GM19043 (cell line): Measurements from ENCODE around the gene HPCA.

Experiments
- ATAC-seq: cut with Tn5 transposase; IDR thresholded peaks from one replicate; pipeline ENCODE4 v1.9.1; 2021; ENCODE audit warnings: low read depth; ENCODE audit not compliant: unreplicated experiment

HPCA gene

DNA sequence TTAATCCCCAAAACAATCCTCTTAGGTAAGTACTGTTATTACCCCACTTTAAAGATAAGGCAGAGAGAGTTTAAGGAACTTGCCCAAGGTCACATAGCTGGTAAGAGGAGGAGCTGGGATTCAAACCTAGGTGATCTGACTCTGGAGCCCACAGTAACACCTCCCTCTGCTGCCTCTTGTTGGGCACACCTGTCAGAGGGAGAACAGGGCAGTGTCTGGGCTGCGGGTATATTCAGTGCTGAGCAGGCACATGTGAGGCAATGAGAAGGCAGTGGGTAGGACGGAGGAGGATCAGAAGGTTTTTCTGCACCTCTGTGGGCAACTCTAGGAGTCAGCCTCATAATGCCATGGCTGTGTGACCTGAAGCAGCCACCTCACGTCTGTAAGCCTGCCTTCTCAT, 1.8 kb downstream of the HPCA start:
- ATAC-seq = no peak

DNA sequence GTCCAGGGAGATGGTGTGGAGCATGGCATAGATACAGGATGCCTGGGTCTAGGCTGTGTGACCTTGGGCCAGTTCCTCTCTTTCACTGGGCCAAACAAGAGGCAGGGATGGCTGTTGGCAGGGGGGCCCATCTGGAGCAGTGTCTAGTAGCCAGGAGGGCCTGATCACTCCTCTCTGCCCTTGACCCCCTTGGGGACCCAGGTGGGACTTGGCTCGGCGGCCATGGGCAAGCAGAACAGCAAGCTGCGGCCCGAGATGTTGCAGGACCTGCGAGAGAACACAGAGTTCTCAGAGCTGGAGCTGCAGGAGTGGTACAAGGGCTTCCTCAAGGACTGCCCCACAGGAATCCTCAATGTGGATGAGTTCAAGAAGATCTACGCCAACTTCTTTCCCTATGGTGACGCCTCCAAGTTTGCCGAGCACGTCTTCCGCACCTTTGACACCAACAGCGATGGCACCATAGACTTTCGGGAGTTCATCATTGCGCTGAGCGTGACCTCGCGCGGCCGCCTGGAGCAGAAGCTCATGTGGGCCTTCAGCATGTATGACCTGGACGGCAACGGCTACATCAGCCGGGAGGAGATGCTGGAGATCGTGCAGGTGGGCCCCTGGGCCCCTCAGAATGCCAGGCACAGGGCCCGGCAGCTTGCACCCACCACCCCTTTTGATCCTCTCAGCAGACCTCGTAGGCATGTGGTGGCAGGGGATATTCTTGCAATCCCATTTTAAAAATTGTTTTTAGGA, 2.6 kb downstream of the HPCA start:
- ATAC-seq = no peak

DNA sequence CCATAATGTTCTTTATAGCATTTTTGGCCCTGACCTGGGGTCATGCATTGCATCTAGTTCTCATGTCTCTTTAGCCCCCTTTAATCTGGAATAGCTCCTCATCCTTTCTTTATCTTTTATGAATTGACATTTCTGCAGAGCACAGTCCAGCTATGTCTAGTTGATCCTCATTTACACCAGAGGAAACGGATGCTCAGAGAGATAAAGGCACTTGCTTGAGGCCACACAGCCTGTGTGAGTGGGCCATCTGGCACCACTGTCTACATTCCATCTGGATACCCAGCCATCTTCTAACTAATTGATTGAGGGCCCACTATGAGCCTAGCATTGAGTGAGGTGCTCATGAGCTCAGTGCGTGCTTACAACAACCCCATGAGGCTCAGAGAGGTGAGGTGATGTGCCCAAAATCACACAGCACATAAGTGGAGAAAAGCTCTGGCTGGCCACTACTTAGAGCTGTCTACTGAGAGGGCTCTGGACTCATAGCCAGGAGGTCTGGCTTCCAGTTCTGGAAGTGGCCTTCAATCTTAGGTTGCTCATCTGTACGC, 3.5 kb downstream of the HPCA start:
- no peak for ATAC-seq

DNA sequence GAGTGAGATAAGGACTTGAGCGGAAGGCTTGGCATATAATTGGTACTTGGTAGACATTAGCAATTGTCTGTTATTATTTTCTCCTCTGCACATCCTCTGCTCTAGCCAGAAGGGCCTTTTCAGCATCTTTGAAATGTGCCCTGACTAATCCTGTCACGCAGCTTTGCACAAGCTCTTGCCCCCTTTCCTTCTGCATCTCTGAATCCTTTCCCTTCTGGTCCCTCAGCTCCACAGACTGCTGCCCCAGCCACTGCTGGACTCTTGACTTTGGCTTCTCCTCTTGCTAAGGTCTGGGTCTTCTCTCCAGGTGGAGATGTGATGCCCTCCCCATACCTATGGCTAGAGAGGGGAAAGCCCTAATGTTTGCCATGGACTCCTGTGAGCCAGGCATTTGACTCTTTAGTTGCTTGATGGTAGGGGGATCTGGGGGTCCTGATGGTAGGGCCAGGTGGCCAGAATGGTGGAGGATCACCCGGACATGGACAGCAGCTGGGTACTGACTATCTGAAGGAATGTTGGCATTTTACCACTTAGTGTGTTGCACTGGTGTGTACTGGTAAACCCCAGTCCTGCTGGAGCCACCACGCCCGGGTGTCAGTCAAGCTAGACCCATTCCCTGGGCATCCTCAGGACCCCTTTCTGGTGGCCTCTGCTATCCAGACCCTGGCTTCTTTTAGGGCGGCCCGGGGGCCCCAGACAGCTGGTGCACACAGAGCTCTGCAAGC, 4.4 kb downstream of the HPCA start:
- ATAC-seq = no peak

DNA sequence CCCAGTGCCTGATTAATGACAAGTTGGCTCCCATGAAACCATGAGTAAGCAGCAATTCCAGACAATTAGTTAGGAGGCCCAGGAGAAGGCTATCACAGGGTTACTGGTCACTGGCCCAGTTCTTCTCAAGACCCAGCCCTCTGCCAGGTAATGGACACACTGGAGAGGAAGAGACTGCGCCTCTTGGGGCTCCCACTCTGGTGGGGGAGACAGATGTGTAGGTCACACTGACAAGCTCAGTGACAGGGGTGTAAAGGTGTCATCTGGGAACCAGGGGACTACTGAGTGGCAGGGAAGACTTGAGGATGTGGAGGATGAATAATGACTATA, 4.9 kb downstream of the HPCA start:
- no peak for ATAC-seq

DNA sequence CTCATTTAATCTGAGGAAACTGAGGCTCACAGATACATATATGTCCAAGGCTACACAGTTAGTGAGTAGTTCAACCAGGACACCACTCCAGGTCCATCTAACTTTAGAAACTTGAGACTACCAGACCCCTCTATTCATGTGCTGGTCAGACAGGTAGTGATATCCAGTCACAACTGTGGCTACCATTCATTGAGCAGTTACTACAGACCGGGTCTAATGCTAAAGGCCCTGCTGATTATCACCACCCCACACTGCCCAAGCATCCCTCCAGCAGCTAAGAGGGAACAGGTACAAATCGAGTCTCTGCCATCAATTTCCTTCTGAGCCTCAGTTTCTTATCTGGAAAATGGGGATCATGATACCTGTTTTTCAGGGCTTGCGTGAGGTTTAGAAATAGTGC, 5.3 kb downstream of the HPCA start:
- ATAC-seq = no peak

DNA sequence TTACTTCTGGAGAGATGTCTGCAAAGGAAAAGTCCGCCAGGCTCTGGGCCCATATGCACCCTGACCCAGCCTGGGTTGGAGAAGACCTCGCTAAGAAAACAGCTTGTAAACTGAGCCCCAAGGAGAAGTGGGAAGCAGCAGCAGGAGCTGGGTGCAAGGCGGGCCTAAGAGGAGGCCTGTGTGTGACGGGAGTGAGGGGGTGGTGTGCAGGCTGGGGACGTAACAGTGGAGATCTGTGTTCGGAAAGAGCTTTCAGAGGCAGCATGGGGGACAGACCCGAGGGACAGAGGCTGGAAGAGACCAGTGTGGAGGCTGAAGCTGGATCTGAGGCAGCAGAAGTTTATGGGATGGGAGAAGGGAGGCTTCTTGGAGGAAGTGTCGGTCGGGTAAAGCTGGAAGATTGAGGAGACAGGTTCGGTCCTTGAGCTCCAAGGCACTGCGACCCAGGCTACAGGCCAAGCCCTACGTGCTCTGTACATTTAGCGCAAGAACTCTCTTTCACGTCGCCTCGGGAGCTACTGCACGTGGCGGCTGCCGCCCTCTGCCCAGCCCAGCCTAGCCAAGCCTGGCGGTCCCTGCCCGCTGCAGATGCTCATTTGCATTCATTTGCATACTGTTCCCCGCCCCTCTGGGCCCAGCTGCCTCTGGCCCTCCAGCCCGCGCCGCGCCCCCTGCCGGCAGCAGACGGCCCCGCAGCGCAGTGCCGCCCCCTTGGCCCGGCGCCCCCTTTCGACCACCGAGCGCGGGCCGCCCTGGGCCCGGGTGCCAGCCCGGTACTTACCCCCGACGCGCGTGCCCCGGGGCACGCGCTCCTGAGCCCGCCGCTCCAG, 6.3 kb downstream of the HPCA start:
- no peak for ATAC-seq

DNA sequence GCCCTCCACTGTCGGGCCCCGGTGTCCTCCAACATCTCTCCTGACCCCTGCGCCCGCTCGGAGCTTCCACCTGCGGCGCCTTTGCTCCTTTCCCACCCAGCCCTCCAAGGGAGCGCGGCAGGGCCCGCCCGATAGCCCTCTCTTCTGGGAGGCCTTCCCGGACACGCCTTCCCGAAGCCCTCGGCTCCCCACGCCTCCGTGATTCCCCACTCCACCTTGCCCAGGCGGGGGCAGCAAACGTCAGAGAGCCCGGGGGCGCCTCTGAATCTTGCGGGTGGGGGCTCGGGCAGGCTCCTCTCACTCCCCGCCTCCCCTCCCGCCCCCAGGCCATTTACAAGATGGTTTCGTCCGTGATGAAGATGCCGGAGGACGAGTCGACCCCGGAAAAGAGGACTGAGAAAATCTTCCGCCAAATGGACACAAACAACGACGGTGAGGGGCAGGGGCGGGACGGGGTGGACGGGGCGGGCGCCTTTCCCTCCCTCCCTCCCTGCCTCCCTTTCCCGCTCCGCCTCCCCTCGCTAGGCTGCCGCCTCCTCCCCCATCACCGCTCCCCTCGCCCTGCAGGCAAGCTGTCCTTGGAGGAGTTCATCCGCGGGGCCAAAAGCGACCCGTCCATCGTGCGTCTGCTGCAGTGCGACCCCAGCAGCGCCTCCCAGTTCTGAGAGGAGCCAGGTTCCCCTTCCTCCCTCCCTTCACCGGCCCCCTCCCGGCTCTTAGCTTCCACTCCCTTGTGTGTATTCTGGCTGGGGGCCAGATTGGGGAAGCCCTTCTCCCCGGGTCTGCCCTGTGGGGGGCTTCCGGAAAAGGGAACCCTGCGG, 7.1 kb downstream of the HPCA start:
- ATAC-seq = no peak

DNA sequence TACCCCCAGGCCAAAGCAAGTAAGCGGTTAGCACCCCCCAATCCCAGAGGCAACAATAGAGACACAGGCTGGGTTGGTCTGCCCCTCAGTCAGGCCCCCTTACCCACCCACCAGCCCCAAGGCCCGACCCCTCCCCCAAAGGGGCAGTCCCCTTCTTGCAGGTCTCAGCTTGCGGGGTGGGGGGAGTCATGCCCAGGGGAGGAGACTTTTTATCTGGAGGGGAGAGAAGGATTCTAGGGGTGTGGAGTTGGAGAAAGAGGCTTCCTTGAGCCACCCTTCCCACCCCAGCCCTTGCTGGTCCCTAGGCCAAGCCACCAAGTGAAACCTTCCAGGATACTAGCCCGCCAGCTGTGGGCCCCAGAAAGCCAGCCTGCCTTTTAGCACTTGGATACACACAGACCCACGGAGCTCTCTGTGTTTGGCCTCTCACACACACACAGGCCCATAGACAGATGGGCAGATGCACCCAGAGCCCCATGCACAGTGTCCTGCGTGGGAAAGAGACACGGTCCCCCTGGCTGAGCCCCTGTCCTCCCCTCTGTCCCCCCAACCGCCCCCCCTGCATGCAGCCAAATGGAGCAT, 7.8 kb downstream of the HPCA start:
- ATAC-seq = no peak

DNA sequence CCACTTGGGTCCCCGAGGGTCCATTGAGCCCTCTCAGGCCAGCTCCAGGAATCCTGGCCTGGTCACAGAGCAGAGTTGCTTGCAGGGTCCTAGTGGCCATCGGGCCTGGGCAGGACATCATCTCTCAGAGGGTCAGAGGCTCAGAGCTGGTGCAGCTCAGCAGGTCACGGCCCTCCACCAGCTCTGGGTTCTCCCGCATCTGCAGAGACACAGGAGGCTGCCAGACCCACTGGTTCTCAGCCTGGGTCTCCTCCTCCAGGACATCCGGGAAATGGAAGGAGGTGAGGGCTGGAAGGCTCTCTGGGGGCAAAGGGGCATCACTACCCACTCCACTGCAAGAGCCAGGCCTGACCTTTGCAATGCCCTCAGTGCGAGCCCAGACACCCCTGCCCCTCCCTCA, 8.4 kb downstream of the HPCA start:
- ATAC-seq = no peak

DNA sequence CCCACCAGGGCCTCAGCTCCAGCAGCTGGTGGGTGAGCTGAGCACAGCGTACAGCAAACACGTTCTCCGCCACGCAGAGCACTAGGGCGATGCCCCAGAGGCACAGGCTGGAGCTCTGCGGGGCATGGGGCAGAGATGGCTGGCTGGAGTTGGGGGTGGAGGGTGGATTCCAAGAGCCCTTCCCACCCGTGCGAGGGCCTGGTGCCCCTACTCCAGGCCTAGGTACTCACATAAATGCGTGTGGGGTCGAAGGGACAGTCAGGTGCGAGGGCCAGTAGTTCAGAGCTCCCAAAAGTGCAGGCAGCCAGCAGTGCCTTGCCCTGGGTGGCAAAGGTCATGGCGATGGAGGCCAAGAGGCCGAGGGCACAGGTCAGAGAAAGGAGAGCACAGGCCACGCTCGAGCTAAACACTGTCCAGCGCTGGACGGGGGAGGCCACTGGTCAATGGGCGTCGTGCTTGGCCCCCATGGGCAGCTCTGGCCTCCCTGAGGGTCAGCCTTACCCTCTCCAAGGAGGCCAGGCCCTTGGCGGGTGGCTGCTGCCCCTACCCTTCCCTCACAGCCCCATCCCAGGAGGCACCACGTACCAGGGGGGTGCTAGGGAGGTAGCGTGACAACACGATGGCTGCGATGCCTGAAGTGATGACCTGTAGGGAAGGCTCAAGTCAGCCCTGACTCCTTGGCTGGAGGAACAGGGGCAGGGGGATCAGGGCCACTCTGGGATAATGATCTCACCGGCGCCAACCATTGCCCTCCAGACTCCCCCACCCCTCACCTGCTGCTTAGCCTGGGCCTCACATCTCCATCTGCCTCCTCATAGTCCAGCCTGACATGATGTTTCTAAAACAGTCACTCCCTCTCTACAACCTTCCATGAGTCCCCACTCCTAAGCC, 9.3 kb downstream of the HPCA start:
- no peak for ATAC-seq

DNA sequence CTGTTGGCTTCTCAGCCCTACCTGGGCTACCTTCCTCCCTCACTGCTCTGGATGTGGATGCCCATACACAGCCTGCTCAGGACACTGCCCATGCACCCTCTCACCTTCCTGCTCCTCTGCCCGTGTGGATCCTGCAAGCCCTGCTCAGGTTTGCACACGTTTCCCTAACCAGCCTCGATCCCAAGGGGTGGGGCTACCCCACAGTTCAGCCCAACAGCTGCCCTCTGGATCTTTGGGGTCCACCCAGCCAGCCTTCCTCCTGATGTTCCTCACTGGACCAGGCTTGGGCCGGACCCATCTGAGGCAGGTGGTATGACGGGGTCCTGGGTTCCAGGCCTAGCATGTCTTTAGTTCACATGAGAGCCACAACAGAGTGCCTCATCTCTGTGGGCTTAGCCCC, 10.2 kb downstream of the HPCA start:
- ATAC-seq = no peak

DNA sequence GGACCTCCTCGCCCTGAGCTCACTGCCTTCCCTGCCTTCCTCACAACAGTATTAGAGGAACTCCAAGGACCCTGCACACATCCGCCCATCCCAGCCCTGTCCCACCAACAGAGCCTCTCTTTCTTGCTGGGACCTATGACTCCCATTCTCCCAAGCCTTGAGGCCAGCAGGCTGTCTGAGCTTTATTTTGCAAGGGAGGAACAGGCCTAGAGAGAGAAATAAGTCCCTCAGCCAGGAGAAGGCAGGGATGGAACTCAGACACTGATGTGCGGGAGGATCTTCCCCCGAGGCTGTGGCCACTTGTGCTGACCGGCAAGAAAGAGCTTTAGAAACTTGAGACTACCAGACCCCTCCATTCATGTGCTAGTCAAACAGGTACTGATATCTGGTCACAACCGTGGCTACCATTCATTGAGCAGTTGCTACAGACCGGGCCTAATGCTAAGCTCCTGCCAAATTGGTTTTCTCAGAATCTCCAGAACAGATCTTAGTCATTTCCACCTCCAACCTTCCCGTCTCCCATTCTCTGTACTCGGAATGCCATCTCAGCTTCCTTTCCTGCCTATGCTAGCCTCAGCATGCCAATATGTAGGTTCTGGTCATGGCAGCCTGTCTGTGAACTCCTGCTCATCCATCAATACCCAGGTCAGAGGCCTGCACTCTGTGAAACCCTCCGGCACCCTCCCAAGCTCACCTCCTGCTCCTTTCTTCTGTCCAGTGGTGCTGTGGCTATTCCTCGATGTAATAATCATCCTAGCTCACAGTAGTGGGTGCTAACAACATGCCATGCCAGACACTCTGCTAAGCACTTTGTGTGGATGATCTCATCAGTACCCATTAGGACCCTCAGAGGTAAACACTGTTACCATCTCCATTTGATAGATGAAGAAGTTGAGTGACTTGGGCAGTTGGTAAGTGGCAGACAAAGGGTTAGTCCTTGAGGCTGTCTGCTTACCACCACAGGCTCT, 11.1 kb downstream of the HPCA start:
- ATAC-seq = no peak

DNA sequence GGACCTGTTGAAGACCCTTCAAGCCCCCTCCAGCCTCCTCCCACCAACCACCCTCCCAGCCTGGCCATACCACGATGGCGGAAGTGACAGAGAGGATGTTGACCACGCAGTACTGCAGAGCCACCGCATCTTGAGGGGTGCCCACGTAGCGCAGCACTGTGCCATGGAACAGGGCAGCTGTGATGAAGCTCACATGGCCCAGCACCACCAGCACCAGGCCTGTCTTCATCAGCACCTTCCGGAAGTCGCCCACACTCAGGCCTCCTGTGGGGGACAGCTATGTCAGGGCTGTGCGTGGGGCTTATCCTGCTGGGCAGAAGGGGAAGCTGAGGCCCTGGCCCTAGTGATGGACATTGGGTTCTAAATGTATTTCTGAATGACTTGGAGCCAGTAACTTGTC, 11.8 kb downstream of the HPCA start:
- ATAC-seq = no peak

DNA sequence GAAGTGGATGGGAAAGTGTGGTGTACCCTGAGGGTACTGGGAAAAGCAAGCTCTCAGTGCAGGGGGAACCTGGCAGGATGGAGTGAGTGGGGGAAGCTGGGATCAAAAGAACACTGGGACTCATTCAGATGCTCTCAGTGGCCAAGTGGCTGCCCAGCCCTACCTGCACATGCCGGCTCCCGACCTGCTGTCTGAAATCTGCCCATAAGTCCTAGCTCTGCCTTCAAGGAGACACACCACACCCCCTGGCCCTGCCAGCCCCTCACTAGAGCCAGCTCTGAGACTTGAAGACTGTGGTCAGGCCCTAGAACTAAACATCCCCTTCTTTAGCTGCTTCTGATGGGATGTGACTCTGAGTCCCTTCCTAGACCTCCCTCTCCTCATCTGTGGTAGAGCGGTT, 12.7 kb downstream of the HPCA start:
- no peak for ATAC-seq

DNA sequence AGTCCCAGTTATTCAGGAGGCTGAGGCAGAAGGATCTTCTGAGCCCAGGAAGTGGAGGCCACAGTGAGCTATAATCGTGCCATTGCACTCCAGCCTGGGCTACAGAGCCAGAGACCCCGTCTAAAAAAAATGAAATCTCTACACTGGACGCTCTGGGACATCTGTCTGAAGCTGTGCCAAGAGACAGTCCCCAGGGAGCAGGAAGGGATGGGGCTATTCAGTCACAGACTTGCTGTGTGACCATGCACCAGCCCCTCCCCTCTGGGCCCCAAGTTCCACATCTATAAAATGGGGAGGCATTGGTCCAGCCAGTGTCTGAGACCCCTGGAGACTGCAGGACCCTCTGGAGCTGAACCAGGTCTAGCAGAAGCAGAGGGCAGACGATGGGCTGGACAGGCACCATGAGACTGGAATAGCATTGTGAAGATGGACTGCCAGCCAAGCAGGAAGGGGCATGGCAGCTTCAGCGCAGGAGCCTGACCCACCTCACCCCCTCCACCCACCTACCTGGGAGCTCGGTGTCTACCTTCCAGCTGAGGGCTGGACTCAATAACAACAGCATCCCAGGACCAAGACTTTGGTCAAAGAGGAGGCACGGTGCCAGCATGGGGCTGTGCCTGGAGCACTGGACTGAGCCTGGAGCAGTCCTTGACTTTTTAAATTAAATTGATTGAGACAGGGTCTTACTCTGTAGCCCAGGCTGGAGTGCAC, 13.4 kb downstream of the HPCA start:
- ATAC-seq = no peak

DNA sequence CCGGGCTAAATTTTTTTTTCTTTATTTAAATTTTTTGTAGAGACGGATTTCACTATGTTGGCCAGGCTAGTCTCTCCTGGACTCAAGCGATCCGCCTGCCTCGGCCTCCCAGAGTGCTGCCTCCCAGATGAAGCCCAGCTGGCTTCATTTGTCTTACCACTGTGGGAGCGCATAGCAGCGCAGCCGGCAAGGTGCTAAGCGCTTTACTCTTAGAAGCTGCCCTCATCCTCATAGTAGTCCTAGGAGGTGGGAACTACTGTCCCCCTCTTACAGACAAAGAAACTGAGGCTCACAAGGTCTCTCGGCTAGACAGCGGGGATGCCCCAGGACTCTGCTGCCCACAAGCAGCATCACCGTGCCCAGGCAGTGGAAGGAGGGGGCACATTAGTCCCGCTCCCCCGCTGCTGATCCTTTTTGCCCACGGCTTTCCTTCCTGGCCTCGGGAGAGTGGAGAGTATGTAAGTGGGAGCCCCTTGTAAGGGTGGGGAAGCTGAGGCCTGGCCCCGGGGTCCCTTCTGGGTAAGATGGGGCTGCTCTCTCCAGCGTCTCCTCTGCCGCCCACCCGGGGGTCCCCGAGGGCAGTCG, 14.2 kb downstream of the HPCA start:
- no peak for ATAC-seq
